Measurements from ENCODE around the gene CIART. TPM values are rescaled to one million over a fixed set of nuclear protein-coding genes. Genes with fewer than 3 reads are reported as not detected.
A peak's percentile ranks its signal among the peaks of the same experiment; 100 is the strongest.
"Not testable (repeated sequence)": the region's sequence is repeated elsewhere in the genome, so short reads cannot be mapped to it uniquely, and the experiment has no call there.

The CIART gene
- total RNA-seq, 2 donors from 2014 or later = 0.66 to 1.3 TPM

GRCh38 chr1:150302338-150302737 is 20.0 kb downstream of the CIART start:
- Histone ChIP-seq H3K4me3 (no peak overlapping the region), H3K36me3 (replicated peaks in 1 of 2; ENCODE audit: insufficient read depth in 1 of 2, low read depth in 2 of 2) (peaks cover 7 to 14% of the 10 kb centered on the region in 2 donors), H3K27ac (no peak overlapping the region), H3K9me3 (no peaks in the 10 kb centered on the region), H3K4me1 (no peaks in the 10 kb centered on the region), H3K27me3 (no peaks in the 10 kb centered on the region)
- ATAC-seq (no peak), DNase-seq (peak in 1 of 4 donors; percentile 19)
- no peak for TF ChIP-seq POLR2A (IDR thresholded peaks at IDR 0.05)
- intact Hi-C loops (cut with DNase I) = no loop called here
- WGBS, 2 donors = 85 to 89% methylated on average over 6 of the region's 6 CpGs

GRCh38 chr1:150302902-150303301 is 20.5 kb downstream of the CIART start:
- Histone ChIP-seq H3K4me1 (no peaks in the 10 kb centered on the region), H3K27me3 (no peaks in the 10 kb centered on the region), H3K27ac (no peak overlapping the region), H3K36me3 (replicated peaks in 1 of 2; ENCODE audit: insufficient read depth in 1 of 2, low read depth in 2 of 2) (peaks cover 11 to 14% of the 10 kb centered on the region in 2 donors), H3K9me3 (no peaks in the 10 kb centered on the region), H3K4me3 (no peak overlapping the region)
- DNase-seq (no peak), ATAC-seq (no peak)
- 67 to 71% methylated on average over 2 of the region's 2 CpGs for WGBS, 2 donors
- TF ChIP-seq CTCF (IDR thresholded peaks at IDR 0.05) = no peak
- TF ChIP-seq POLR2A (IDR thresholded peaks at IDR 0.05) = no peak
- intact Hi-C loops (cut with DNase I) = no loop called here

DNA sequence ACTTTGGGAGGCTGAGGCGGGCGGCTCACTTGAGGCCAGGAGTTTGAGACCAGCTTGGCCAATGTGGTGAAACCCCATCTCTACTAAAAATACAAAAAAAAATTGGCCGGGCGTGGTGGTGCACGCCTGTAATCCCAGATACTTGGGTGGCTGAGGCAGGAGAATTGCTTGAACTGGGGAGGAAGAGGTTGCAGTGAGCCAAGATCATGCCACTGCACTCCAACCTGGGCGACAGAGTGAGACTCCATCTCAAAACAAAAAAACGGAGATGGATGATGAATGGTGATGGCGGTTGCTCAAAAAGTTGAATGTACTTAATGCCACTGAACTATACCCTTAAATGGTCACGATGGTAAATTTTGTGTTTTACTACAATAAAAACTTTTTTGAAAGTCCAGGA is 26.2 kb downstream of the CIART start:
- 92 to 94% methylated on average over 9 of the region's 9 CpGs for WGBS, 2 donors
- H3K27me3 ChIP-seq; H3K9me3 ChIP-seq; H3K36me3 ChIP-seq (replicated peaks in 1 of 2; ENCODE audit: insufficient read depth in 1 of 2, low read depth in 2 of 2); DNase-seq; intact Hi-C loops (cut with DNase I); H3K27ac ChIP-seq; H3K4me3 ChIP-seq; H3K4me1 ChIP-seq; ATAC-seq: not testable (repeated sequence)

- Histone ChIP-seq H3K9me3 (no peaks in the 10 kb centered on the region), H3K4me1 (no peaks in the 10 kb centered on the region), H3K36me3 (replicated peaks in 1 of 2; ENCODE audit: insufficient read depth in 1 of 2, low read depth in 2 of 2) (peaks cover 0 to 4% of the 10 kb centered on the region in 2 donors), H3K27me3 (no peaks in the 10 kb centered on the region), H3K4me3 (no peak overlapping the region), H3K27ac (no peak overlapping the region)
- no peak for DNase-seq
- ATAC-seq = no peak
- TF ChIP-seq POLR2A (IDR thresholded peaks at IDR 0.05) (no peak), CTCF (IDR thresholded peaks at IDR 0.05) (no peak)
- intact Hi-C loops (cut with DNase I) = no loop called here
- 79 to 92% methylated on average over 10 of the region's 10 CpGs for WGBS, 2 donors
These were observed 27.6 kb downstream of the CIART start for GRCh38 chr1:150309758-150310508.

- intact Hi-C loops (cut with DNase I) = no loop called here
- TF ChIP-seq CTCF (IDR thresholded peaks at IDR 0.05) (no peak), POLR2A (IDR thresholded peaks at IDR 0.05) (no peak)
- Histone ChIP-seq H3K27me3 (no peaks in the 10 kb centered on the region), H3K27ac (no peak overlapping the region), H3K36me3 (replicated peaks in 1 of 2; ENCODE audit: insufficient read depth in 1 of 2, low read depth in 2 of 2) (peaks cover 0 to 4% of the 10 kb centered on the region in 2 donors), H3K9me3 (no peaks in the 10 kb centered on the region), H3K4me1 (no peaks in the 10 kb centered on the region), H3K4me3 (no peak overlapping the region)
- DNase-seq = no peak
- WGBS, 2 donors = 68 to 73% methylated on average over 2 of the region's 2 CpGs
- ATAC-seq = no peak
These were observed 29.4 kb downstream of the CIART start for GRCh38 chr1:150311762-150312161.

DNA sequence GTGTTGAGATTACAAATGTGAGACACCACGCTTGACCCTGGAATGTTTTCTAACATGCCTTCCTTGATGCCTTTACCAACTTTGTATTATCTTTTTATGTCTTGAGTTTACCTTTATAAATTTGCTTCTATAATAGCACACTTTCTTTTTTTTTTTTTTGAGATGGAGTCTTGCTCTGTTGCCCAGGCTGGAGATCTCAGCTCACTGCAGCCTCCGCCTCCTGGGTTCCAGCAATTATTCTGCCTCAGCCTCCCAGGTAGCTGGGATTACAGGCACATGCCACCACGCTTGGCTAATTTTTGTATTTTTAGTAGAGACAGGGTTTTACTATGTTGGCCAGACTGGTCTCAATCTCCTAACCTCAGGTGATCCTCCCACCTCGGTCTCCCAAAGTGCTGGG is 32.3 kb downstream of the CIART start:
- H3K9me3 ChIP-seq; H3K4me1 ChIP-seq; ATAC-seq; intact Hi-C loops (cut with DNase I); H3K27me3 ChIP-seq; H3K27ac ChIP-seq; H3K4me3 ChIP-seq; DNase-seq; H3K36me3 ChIP-seq (replicated peaks in 1 of 2; ENCODE audit: insufficient read depth in 1 of 2, low read depth in 2 of 2): not testable (repeated sequence)
- 83 to 85% methylated on average over 4 of the region's 4 CpGs for WGBS, 2 donors
